Neural cell (in vitro differentiated cells): ENCODE measurements around the gene C9orf78. TPM values are rescaled to one million over a fixed set of nuclear protein-coding genes. Genes with fewer than 3 reads are reported as not detected.

Experiments used
- H2AFZ ChIP-seq: fragments of 200-600, 300-800 bp; sonication (generic), shearing (Covaris generic); 2 replicates; pipeline ENCODE4 v1.6.0; 2014; ENCODE audit warnings: low read depth, mild to moderate bottlenecking, antibody characterized with exemption, low read length, moderate library complexity
- H3F3A ChIP-seq: fragments of 200-600 bp; shearing (Covaris generic); 2 replicates; pipeline ENCODE4 v1.6.1; 2016; ENCODE audit warnings: mild to moderate bottlenecking, moderate library complexity, mixed read lengths, antibody characterized with exemption, low read length; ENCODE audit not compliant: insufficient read depth, poor library complexity, severe bottlenecking
- H3K27ac ChIP-seq: fragments of 200-600, 300-800 bp; sonication (generic), shearing (Covaris generic); 2 replicates; pipeline ENCODE4 v1.5.1; 2014; ENCODE audit warnings: mild to moderate bottlenecking, low read length, moderate library complexity
- H3K27me3 ChIP-seq: fragments of 300-800, 200-600 bp; sonication (generic), shearing (Covaris generic); 2 replicates; pipeline ENCODE4 v1.6.0; 2014; ENCODE audit warnings: mild to moderate bottlenecking, low read depth, low read length, moderate library complexity; ENCODE audit not compliant: insufficient read depth
- H3K36me3 ChIP-seq: fragments of 300-800, 200-600 bp; sonication (generic), shearing (Covaris generic); 2 replicates; pipeline ENCODE4 v1.5.1; 2014; ENCODE audit warnings: mild to moderate bottlenecking, antibody characterized with exemption, low read length, moderate library complexity; ENCODE audit not compliant: insufficient read depth
- H3K4me2 ChIP-seq: fragments of 300-800, 200-600 bp; sonication (generic), shearing (Covaris generic); 2 replicates; pipeline ENCODE4 v1.6.0; 2014; ENCODE audit warnings: mild to moderate bottlenecking, low read length
- H3K4me3 ChIP-seq: fragments of 300-800, 200-600 bp; sonication (generic), shearing (Covaris generic); 2 replicates; pipeline ENCODE4 v1.5.1; 2014; ENCODE audit warnings: mild to moderate bottlenecking, low read length, moderate library complexity
- H3K79me2 ChIP-seq: fragments of 200-600 bp; shearing (Covaris generic); replicated peaks from 2 replicates; pipeline ENCODE4 v1.6.0; 2014; ENCODE audit warnings: mild to moderate bottlenecking, low read length, moderate library complexity; ENCODE audit not compliant: insufficient read depth
- H3K9ac ChIP-seq: fragments of 300-800, 200-600 bp; sonication (generic), shearing (Covaris generic); 2 replicates; pipeline ENCODE4 v1.6.1; 2016; ENCODE audit warnings: mild to moderate bottlenecking, low read length, mixed read lengths
- H3K9me2 ChIP-seq: fragments of 200-600 bp; shearing (Covaris generic); 2 replicates; pipeline ENCODE4 v1.6.1; 2016; ENCODE audit warnings: mild to moderate bottlenecking, low read length, mixed read lengths; ENCODE audit not compliant: insufficient read depth
- H3K9me3 ChIP-seq: fragments of 200-600, 300-800 bp; sonication (generic), shearing (Covaris generic); 2 replicates; pipeline ENCODE4 v1.6.1; 2016; ENCODE audit warnings: mild to moderate bottlenecking, mixed run types, low read length, moderate library complexity, mixed read lengths
- H4K20me1 ChIP-seq: fragments of 200-600 bp; shearing (Covaris generic); 2 replicates; pipeline ENCODE4 v1.6.1; 2016; ENCODE audit warnings: mild to moderate bottlenecking, mixed run types; ENCODE audit not compliant: insufficient read depth
- CTCF ChIP-seq: fragments of 450-650 bp; IDR thresholded peaks from 2 replicates; pipeline ENCODE4 v1.5.1; 2014; ENCODE audit warnings: antibody characterized with exemption, mild to moderate bottlenecking, moderate library complexity; ENCODE audit not compliant: poor library complexity, severe bottlenecking
- EP300 ChIP-seq: fragments of 450-650 bp; conservative IDR thresholded peaks from 2 replicates; pipeline ENCODE4 v1.6.1; 2014; ENCODE audit warnings: antibody characterized with exemption, mild to moderate bottlenecking, moderate library complexity; ENCODE audit not compliant: poor library complexity, severe bottlenecking
- EZH2 ChIP-seq: fragments of 200-600, 300-800 bp; shearing (Covaris generic), sonication (generic); IDR thresholded peaks from 2 replicates; pipeline ENCODE4 v1.6.1; 2014; ENCODE audit warnings: antibody characterized with exemption, low read length, borderline replicate concordance, mild to moderate bottlenecking; ENCODE audit not compliant: insufficient read depth, poor library complexity, severe bottlenecking
- MXI1 ChIP-seq: fragments of 450-650 bp; conservative IDR thresholded peaks from 2 replicates; pipeline ENCODE4 v1.6.1; 2014; ENCODE audit warnings: antibody characterized with exemption, mild to moderate bottlenecking; ENCODE audit not compliant: poor library complexity, severe bottlenecking
- POLR2AphosphoS5 ChIP-seq: IDR thresholded peaks from 2 replicates; pipeline ENCODE4 v1.6.1; 2012
- RAD21 ChIP-seq: fragments of 450-650 bp; conservative IDR thresholded peaks from 2 replicates; pipeline ENCODE4 v1.6.1; 2014; ENCODE audit warnings: antibody characterized with exemption, mild to moderate bottlenecking, moderate library complexity
- REST ChIP-seq: IDR thresholded peaks from 2 replicates; pipeline ENCODE4 v1.6.1; 2012; ENCODE audit warnings: borderline replicate concordance
- SMC3 ChIP-seq: fragments of 450-650 bp; conservative IDR thresholded peaks from 2 replicates; pipeline ENCODE4 v1.6.1; 2014; ENCODE audit warnings: antibody characterized with exemption, mild to moderate bottlenecking, moderate library complexity; ENCODE audit not compliant: poor library complexity
- TAF1 ChIP-seq: IDR thresholded peaks from 2 replicates; pipeline ENCODE4 v1.6.1; 2012; ENCODE audit warnings: low read depth
- polyA plus RNA-seq: library from polyadenylated mRNA; depleted of rRNA; stranded (reverse); fragments of >200 nt; gene quantifications from 2 replicates; pipeline ENCODE4 v1.2.3, GENCODE V29; 2014

C9orf78 gene
- polyA plus RNA-seq, 1 donor from 2014 or later, result 91.3 TPM

GRCh38 chr9:129841071-129841470 is 6.0 kb upstream of the C9orf78 start:
- no peaks in the 10 kb centered on the region for H3K36me3 ChIP-seq
- no peaks in the 10 kb centered on the region for H3F3A ChIP-seq
- no peak overlapping the region for H3K4me2 ChIP-seq
- H2AFZ ChIP-seq, result no peak overlapping the region
- H3K4me3 ChIP-seq, result no peak overlapping the region
- H3K9ac ChIP-seq, result no peak overlapping the region
- no peaks in the 10 kb centered on the region for H3K27me3 ChIP-seq
- H3K79me2 ChIP-seq, result peaks cover 13% of the 10 kb centered on the region
- H3K9me3 ChIP-seq, result no peaks in the 10 kb centered on the region
- H3K27ac ChIP-seq, result no peak overlapping the region
- H3K9me2 ChIP-seq, result no peaks in the 10 kb centered on the region
- no peaks in the 10 kb centered on the region for H4K20me1 ChIP-seq
- TF ChIP-seq REST (no peak), POLR2AphosphoS5 (no peak), TAF1 (no peak), EZH2 (no peak), SMC3 (no peak), CTCF (no peak), MXI1 (no peak), EP300 (no peak), RAD21 (no peak)

- Histone ChIP-seq H2AFZ (no peak overlapping the region), H3K79me2 (peaks cover 19% of the 10 kb centered on the region), H3K4me3 (no peak overlapping the region), H3F3A (no peaks in the 10 kb centered on the region), H3K9me3 (no peaks in the 10 kb centered on the region), H3K9me2 (no peaks in the 10 kb centered on the region), H3K9ac (no peak overlapping the region), H3K36me3 (no peaks in the 10 kb centered on the region), H3K27ac (no peak overlapping the region), H4K20me1 (no peaks in the 10 kb centered on the region), H3K4me2 (no peak overlapping the region), H3K27me3 (no peaks in the 10 kb centered on the region)
- TF ChIP-seq RAD21, result no peak
These were observed 5.0 kb upstream of the C9orf78 start for GRCh38 chr9:129840034-129840433.
